Inferior parietal cortex (tissue), 1 donor: ENCODE results near the gene DRC7.
"Not testable (repeated sequence)": the region's sequence is repeated elsewhere in the genome, so short reads cannot be mapped to it uniquely, and the experiment has no call there.

ENCODE experiments used
- DNase-seq: peaks from one replicate; pipeline ENCODE4 v3.0.0-alpha.2; 2016; ENCODE audit errors: extremely low spot score

The DRC7 gene

GRCh38 chr16:57658878-57659674 is 35.5 kb upstream of the DRC7 start:
- no peak for DNase-seq

GRCh38 chr16:57660715-57661463 is 33.7 kb upstream of the DRC7 start:
- DNase-seq: no peak

GRCh38 chr16:57661510-57661909 is 33.1 kb upstream of the DRC7 start:
- no peak for DNase-seq

- no peak for DNase-seq
Observed at GRCh38 chr16:57661936-57662906, 32.4 kb upstream of the DRC7 start.

- no peak for DNase-seq
Observed at GRCh38 chr16:57663436-57663835, 31.2 kb upstream of the DRC7 start.

- no peak for DNase-seq
Observed at GRCh38 chr16:57663917-57664661, 30.5 kb upstream of the DRC7 start.

- no peak for DNase-seq
Observed at GRCh38 chr16:57664662-57665025, 30.0 kb upstream of the DRC7 start.

- DNase-seq: no peak
Observed at GRCh38 chr16:57665541-57665940, 29.1 kb upstream of the DRC7 start.

GRCh38 chr16:57666353-57667047 is 28.1 kb upstream of the DRC7 start:
- DNase-seq: no peak

- DNase-seq: no peak
Observed at GRCh38 chr16:57667048-57667525, 27.5 kb upstream of the DRC7 start.

GRCh38 chr16:57667526-57668262 is 26.9 kb upstream of the DRC7 start:
- no peak for DNase-seq

- no peak for DNase-seq
Observed at GRCh38 chr16:57668263-57668571, 26.4 kb upstream of the DRC7 start, which contains the start of gene ADGRG3. ADGRG3 (plus strand) TSS chr16:57668306; CDS start chr16:57668348, 42 bp downstream.

GRCh38 chr16:57668630-57669475 is 25.8 kb upstream of the DRC7 start:
- DNase-seq: no peak

- no peak for DNase-seq
Observed at GRCh38 chr16:57669476-57670162, 25.0 kb upstream of the DRC7 start.

- no peak for DNase-seq
Observed at GRCh38 chr16:57670196-57670595, 24.4 kb upstream of the DRC7 start.

- DNase-seq: not testable (repeated sequence)
Observed at GRCh38 chr16:57671451-57671850, 23.2 kb upstream of the DRC7 start.

GRCh38 chr16:57672416-57672815 is 22.2 kb upstream of the DRC7 start:
- no peak for DNase-seq

GRCh38 chr16:57672824-57673223 is 21.8 kb upstream of the DRC7 start:
- DNase-seq: no peak
